Caco-2 (cell line): ENCODE results near the gene FRY. TPM values are rescaled to one million over a fixed set of nuclear protein-coding genes. Genes with fewer than 3 reads are reported as not detected.

Experiments
- BruUV-seq: library from RNA; stranded (reverse); fragments of 400-500 nt; replicated peaks from 2 replicates; lab custom pipeline; 2021; lab: Mats Ljungman, UMichigan
- CTCF ChIA-PET: fragments of 300-600 bp; sonication (Branson Sonifier 250); formaldehyde crosslinking; loops from one replicate; lab custom pipeline; 2022; ENCODE audit warnings: antibody characterized with exemption; lab: Charles Lee
- POLR2A ChIA-PET: fragments of 300-600 bp; sonication (Branson Sonifier 250); formaldehyde crosslinking; loops from one replicate; lab custom pipeline; 2022; ENCODE audit warnings: antibody characterized with exemption; lab: Charles Lee
- DNase-seq, 2 experiments: peaks; one replicate each; pipeline versions ENCODE4 v3.0.0 to v3.0.0-alpha.2; 2020 to 2022
- H3K27me3 ChIP-seq: replicated peaks from 2 replicates; pipeline ENCODE4 v1.6.0; 2011; ENCODE audit warnings: low read length; ENCODE audit not compliant: control insufficient read depth, insufficient read depth
- H3K36me3 ChIP-seq: 2 replicates; pipeline ENCODE4 v1.5.1; 2011; ENCODE audit warnings: low read length; ENCODE audit not compliant: control insufficient read depth, insufficient read depth
- H3K4me1 ChIP-seq: fragments of 250-450 bp; sonication (Bioruptor Pico); 2 replicates; pipeline ENCODE4 v1.5.1; 2020; ENCODE audit warnings: mild to moderate bottlenecking
- H3K4me3 ChIP-seq: 2 replicates; pipeline ENCODE4 v1.5.1; 2011; ENCODE audit warnings: low read depth, mild to moderate bottlenecking, control low read depth, low read length
- H3K9me3 ChIP-seq: fragments of 250-450 bp; sonication (Bioruptor Pico); 2 replicates; pipeline ENCODE4 v1.5.1; 2020; ENCODE audit warnings: mild to moderate bottlenecking, moderate library complexity
- H3K27ac Mint-ChIP-seq: one replicate; pipeline ENCODE4 v1.8.0; 2022; ENCODE audit warnings: mixed read lengths; ENCODE audit not compliant: unreplicated experiment
- H3K27me3 Mint-ChIP-seq: one replicate; pipeline ENCODE4 v1.8.0; 2022; ENCODE audit warnings: mixed read lengths; ENCODE audit not compliant: insufficient read depth, unreplicated experiment
- H3K36me3 Mint-ChIP-seq: one replicate; pipeline ENCODE4 v1.8.0; 2022; ENCODE audit warnings: mild to moderate bottlenecking, mixed read lengths; ENCODE audit not compliant: insufficient read depth, unreplicated experiment
- H3K4me1 Mint-ChIP-seq: one replicate; pipeline ENCODE4 v1.8.0; 2022; ENCODE audit warnings: low read depth, mixed read lengths; ENCODE audit not compliant: unreplicated experiment
- H3K4me3 Mint-ChIP-seq: one replicate; pipeline ENCODE4 v1.8.0; 2022; ENCODE audit warnings: mild to moderate bottlenecking, moderate library complexity, mixed read lengths; ENCODE audit not compliant: unreplicated experiment
- H3K9me3 Mint-ChIP-seq: one replicate; pipeline ENCODE4 v1.8.0; 2022; ENCODE audit warnings: mixed read lengths; ENCODE audit not compliant: unreplicated experiment
- intact Hi-C: fragments of 100-400 bp; cut with micrococcal nuclease; formaldehyde crosslinking; loops from one replicate; pipeline ENCODE4 v1.10.0; 2022; ENCODE audit not compliant: unreplicated experiment
- total RNA-seq: library from RNA; stranded (reverse); gene quantifications from 2 replicates; pipeline ENCODE4 v1.2.3, GENCODE V29; 2022
- TF ChIP-seq, protein P1 (sequence below), 2 experiments: fragments of 200-600 bp in 1 of 2; IDR thresholded peaks; 1 replicate in 1 of 2; 2 replicates in 1 of 2; pipeline versions ENCODE4 v1.5.1 to v1.8.0; 2011 to 2022; ENCODE audit warnings: antibody characterized with exemption in 1 of 2, control low read depth in 1 of 2, inconsistent platforms in 1 of 2, low read depth in 1 of 2, low read length in 1 of 2, mild to moderate bottlenecking in 1 of 2, moderate library complexity in 1 of 2; ENCODE audit not compliant: insufficient read depth in 1 of 2, severe bottlenecking in 1 of 2, unreplicated experiment in 1 of 2

FRY gene
- total RNA-seq, 1 experiment from 2014 or later = 118 TPM

DNA sequence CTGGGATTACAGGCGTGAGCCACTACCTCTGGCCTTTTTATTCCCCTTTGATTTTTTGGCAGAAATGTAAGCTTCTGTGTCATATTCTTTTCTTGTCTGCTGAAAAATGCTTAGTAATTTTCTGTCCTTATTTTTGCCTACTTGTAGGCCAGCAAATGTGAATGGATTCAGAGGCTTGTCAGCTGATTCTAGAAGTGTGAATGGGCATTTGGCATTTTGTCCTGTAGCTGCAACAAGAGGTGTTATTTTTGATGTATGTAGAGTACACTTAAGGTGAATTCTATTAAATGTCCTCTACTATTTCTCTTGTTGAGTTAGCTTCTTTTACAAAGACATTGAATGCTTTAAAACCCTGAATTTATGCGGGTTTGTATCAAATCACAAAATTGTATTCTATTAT is 50.0 kb downstream of the FRY start:
- peaks cover 6% of the 10 kb centered on the region for H3K9me3 Mint-ChIP-seq
- H3K4me1 Mint-ChIP-seq = peaks cover 6% of the 10 kb centered on the region
- no peaks in the 10 kb centered on the region for H3K27me3 ChIP-seq
- no peaks in the 10 kb centered on the region for H3K36me3 ChIP-seq
- intact Hi-C loops = no loop called here
- H3K27ac Mint-ChIP-seq = no peak overlapping the region
- no peak overlapping the region for H3K4me3 ChIP-seq
- no peaks in the 10 kb centered on the region for H3K9me3 ChIP-seq
- POLR2A ChIA-PET = no interaction called here
- H3K27me3 Mint-ChIP-seq = no peaks in the 10 kb centered on the region
- no peak for DNase-seq
- no peak overlapping the region for H3K4me3 Mint-ChIP-seq
- no TSS peak for BruUV-seq
- peaks cover 6% of the 10 kb centered on the region for H3K36me3 Mint-ChIP-seq
- CTCF ChIA-PET = no interaction called here
- TF ChIP-seq, protein P1, sequence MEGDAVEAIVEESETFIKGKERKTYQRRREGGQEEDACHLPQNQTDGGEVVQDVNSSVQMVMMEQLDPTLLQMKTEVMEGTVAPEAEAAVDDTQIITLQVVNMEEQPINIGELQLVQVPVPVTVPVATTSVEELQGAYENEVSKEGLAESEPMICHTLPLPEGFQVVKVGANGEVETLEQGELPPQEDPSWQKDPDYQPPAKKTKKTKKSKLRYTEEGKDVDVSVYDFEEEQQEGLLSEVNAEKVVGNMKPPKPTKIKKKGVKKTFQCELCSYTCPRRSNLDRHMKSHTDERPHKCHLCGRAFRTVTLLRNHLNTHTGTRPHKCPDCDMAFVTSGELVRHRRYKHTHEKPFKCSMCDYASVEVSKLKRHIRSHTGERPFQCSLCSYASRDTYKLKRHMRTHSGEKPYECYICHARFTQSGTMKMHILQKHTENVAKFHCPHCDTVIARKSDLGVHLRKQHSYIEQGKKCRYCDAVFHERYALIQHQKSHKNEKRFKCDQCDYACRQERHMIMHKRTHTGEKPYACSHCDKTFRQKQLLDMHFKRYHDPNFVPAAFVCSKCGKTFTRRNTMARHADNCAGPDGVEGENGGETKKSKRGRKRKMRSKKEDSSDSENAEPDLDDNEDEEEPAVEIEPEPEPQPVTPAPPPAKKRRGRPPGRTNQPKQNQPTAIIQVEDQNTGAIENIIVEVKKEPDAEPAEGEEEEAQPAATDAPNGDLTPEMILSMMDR (IDR thresholded peaks at IDR 0.05; ENCODE audit: insufficient read depth in 1 of 2, low read depth in 1 of 2, low read length in 1 of 2, severe bottlenecking in 1 of 2, unreplicated experiment in 1 of 2) = no peak
- peaks cover 6% of the 10 kb centered on the region; the same call in 1 of the 2 replicates for H3K4me1 ChIP-seq

DNA sequence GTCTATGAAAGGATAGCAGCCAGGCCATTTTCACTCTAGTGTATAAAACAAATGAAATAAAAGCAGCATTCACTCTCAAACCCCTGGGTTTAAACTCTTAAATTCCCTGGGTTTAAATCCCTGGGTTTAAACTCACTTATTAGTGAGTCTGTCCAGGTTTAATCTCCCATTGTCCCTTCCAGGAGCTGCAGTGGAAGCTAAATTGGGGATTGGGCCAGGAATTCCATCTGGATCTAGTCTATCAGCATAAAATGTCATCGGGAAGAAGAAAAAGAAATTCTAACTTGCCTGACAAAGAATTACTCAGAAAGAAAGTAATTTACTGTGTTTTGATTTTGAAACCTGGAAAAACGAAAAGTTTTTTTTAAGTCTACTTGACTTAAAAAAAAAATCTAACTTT is 54.8 kb downstream of the FRY start:
- CTCF ChIA-PET = interaction anchor here (0.6 kb wide), 1 partner anchor 196 kb away, joined by 4 read pairs; no protein-coding TSS in a partner anchor

DNA sequence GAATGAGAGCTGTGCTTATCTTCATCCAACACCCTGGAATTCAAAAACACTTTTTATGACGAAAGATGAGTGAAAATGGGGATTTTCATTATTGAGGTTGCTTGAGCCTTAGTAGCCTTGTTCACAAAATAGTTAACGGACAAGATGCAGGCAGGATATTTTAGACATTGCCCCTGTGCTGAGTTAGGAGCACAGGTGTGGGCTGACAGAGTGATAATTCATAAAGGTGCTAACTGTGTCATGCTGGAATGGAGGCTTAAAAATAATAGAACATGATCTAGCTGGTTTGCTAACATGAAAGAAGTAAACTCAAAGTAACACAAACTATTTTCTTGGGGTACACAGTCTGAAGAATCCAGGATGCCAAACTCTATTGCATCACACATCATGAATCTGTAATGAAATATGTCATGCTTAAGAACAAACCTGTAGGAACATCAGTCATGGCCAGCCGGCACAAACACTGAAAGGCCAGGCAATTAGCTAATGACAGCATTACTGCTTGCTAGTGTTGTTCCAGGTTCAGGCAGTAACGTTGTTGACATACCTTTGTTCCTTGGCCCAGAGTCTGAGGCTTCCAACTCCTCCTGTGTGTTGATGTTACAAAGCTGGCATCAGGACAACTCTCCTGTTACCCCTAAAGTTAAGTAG is 55.3 kb downstream of the FRY start:
- peaks cover 12% of the 10 kb centered on the region for H3K4me1 Mint-ChIP-seq
- Histone ChIP-seq H3K4me1 (peaks cover 22% of the 10 kb centered on the region), H3K9me3 (no peaks in the 10 kb centered on the region), H3K27me3 (no peaks in the 10 kb centered on the region), H3K4me3 (no peak overlapping the region), H3K36me3 (no peaks in the 10 kb centered on the region)
- ChIA-PET POLR2A (no interaction called here), CTCF (interaction anchor here (0.6 kb wide), 1 partner anchor 195 kb away, joined by 4 read pairs; no protein-coding TSS in a partner anchor)
- H3K27ac Mint-ChIP-seq = no peak overlapping the region
- intact Hi-C loops = loop anchor here (5.0 kb wide), 1 partner anchor 55 kb away; no protein-coding TSS in a partner anchor
- BruUV-seq = no TSS peak
- DNase-seq = no peak
- no peaks in the 10 kb centered on the region for H3K27me3 Mint-ChIP-seq
- no peaks in the 10 kb centered on the region for H3K36me3 Mint-ChIP-seq
- H3K9me3 Mint-ChIP-seq = peaks cover 12% of the 10 kb centered on the region
- no peak overlapping the region for H3K4me3 Mint-ChIP-seq
- TF ChIP-seq, protein P1 (IDR thresholded peaks at IDR 0.05; ENCODE audit: insufficient read depth in 1 of 2, low read depth in 1 of 2, low read length in 1 of 2, severe bottlenecking in 1 of 2, unreplicated experiment in 1 of 2) = no peak

More for the DNA sequence above, 54.8 kb downstream of the FRY start:
- POLR2A ChIA-PET = no interaction called here
- Mint-ChIP-seq H3K36me3 (no peaks in the 10 kb centered on the region), H3K4me3 (no peak overlapping the region), H3K27me3 (no peaks in the 10 kb centered on the region), H3K9me3 (peaks cover 12% of the 10 kb centered on the region), H3K4me1 (peaks cover 12% of the 10 kb centered on the region), H3K27ac (no peak overlapping the region)
- intact Hi-C loops = loop anchor here (5.0 kb wide), 1 partner anchor 56 kb away; no protein-coding TSS in a partner anchor
- TF ChIP-seq, protein P1 (IDR thresholded peaks at IDR 0.05; ENCODE audit: insufficient read depth in 1 of 2, low read depth in 1 of 2, low read length in 1 of 2, severe bottlenecking in 1 of 2, unreplicated experiment in 1 of 2) = no peak
- DNase-seq = no peak
- Histone ChIP-seq H3K9me3 (no peaks in the 10 kb centered on the region), H3K4me3 (no peak overlapping the region), H3K36me3 (no peaks in the 10 kb centered on the region), H3K27me3 (no peaks in the 10 kb centered on the region), H3K4me1 (peaks cover 22% of the 10 kb centered on the region)
- no TSS peak for BruUV-seq
